ENCODE data around the gene NET1. TPM values are rescaled to one million over a fixed set of nuclear protein-coding genes. Genes with fewer than 3 reads are reported as not detected.

The NET1 gene
- total and polyA plus RNA-seq, 2 donors (not counting 3 experiments of a cell fraction or from before 2014, with no cell fraction given): 14.4 to 46.3 TPM

- peak overlapping the region; percentile 82 for H3K4me2 ChIP-seq (ENCODE audit: insufficient read depth, low read length)
- no peaks in the 10 kb centered on the region for H3K9me3 ChIP-seq (replicated peaks; ENCODE audit: control insufficient read depth, insufficient read depth, low read length)
- POLR2A ChIA-PET: no interaction called here
- peak overlapping the region; percentile 100 for H2AFZ ChIP-seq (ENCODE audit: low read depth, low read length)
- peaks cover 0 to 3% of the 10 kb centered on the region in 2 experiments for H3K27me3 ChIP-seq (ENCODE audit: control insufficient read depth in 2 of 2, insufficient read depth in 2 of 2, low read length in 2 of 2)
- H3K27ac ChIP-seq (ENCODE audit: insufficient read depth, low read depth, low read length): no peak overlapping the region
- H4K20me1 ChIP-seq (replicated peaks; ENCODE audit: control insufficient read depth, extremely low read depth, insufficient read depth, low read length): no peaks in the 10 kb centered on the region
- FAIRE-seq (no peak), DNase-seq (ENCODE audit: low read depth, low spot score) (no peak)
- H3K4me1 ChIP-seq (ENCODE audit: control insufficient read depth, extremely low read depth, insufficient read depth, low read length): peaks cover 11% of the 10 kb centered on the region
- dilution Hi-C loops (cut with MboI; ENCODE audit: extremely low pct_ligation_motif_present, low sequenced_read_pairs) (no loop called here), intact Hi-C loops (cut with micrococcal nuclease) (no loop called here)
- H3K79me2 ChIP-seq (ENCODE audit: control insufficient read depth, insufficient read depth, low read length): peaks cover 43% of the 10 kb centered on the region
- H3K9ac ChIP-seq (replicated peaks; ENCODE audit: extremely low read depth, insufficient read depth, low read length): peak overlapping the region; percentile 83
- H3K4me3 ChIP-seq (replicated peaks in 1 of 3; ENCODE audit: insufficient read depth in 1 of 3, low read depth in 1 of 3, low read length in 3 of 3): peak overlapping the region in 1 of 3 experiments; percentile 79
- no TSS peak for BruUV-seq (replicated peaks)
- CTCF ChIA-PET: interaction anchor here (1.4 to 1.6 kb wide), 2 partner anchors 21 to 22 kb away, joined by 3 read pairs; no protein-coding TSS in a partner anchor
- no peaks in the 10 kb centered on the region for H3K36me3 ChIP-seq (ENCODE audit: control insufficient read depth in 2 of 2, extremely low read depth in 1 of 2, insufficient read depth in 2 of 2, low read length in 2 of 2)
- H3K9me1 ChIP-seq (replicated peaks; ENCODE audit: control insufficient read depth, extremely low read depth, insufficient read depth, low read length): no peaks in the 10 kb centered on the region
- TF ChIP-seq POLR2A (IDR thresholded peaks at IDR 0.05; ENCODE audit: low read depth, low read length) (no peak), MYC (IDR thresholded peaks at IDR 0.05; ENCODE audit: low read depth, low read length) (no peak), FOS (IDR thresholded peaks at IDR 0.05; ENCODE audit: borderline replicate concordance, insufficient read depth, low read length) (no peak), GATA2 (IDR thresholded peaks at IDR 0.05; ENCODE audit: insufficient read depth, insufficient read length, low read depth, low read length) (no peak), JUN (IDR thresholded peaks at IDR 0.05; ENCODE audit: borderline replicate concordance, insufficient read depth, insufficient read length, low read depth) (no peak), CTCF (IDR thresholded peaks at IDR 0.05; ENCODE audit: extremely low read depth in 1 of 2, insufficient read depth in 1 of 2, low read depth in 1 of 2, low read length in 2 of 2) (no peak), EZH2 (IDR thresholded peaks at IDR 0.05; ENCODE audit: borderline replicate concordance, low read depth, low read length, severe bottlenecking) (no peak), MAX (IDR thresholded peaks at IDR 0.05; ENCODE audit: insufficient read depth, insufficient read length) (no peak), POLR2AphosphoS5 (IDR thresholded peaks at IDR 0.05; ENCODE audit: insufficient read depth, low read depth, low read length) (no peak)
These were observed 448 bp upstream of the NET1 start for GRCh38 chr10:5411941-5412276.
